HG02943 (cell line): ENCODE results near the gene ABCB9.
"Not testable (repeated sequence)": the region's sequence is repeated elsewhere in the genome, so short reads cannot be mapped to it uniquely, and the experiment has no call there.

Experiments used
- ATAC-seq: cut with Tn5 transposase; IDR thresholded peaks from one replicate; pipeline ENCODE4 v1.9.1; 2021; ENCODE audit warnings: mild to moderate bottlenecking, low read depth, moderate library complexity; ENCODE audit not compliant: unreplicated experiment

ABCB9 gene

DNA sequence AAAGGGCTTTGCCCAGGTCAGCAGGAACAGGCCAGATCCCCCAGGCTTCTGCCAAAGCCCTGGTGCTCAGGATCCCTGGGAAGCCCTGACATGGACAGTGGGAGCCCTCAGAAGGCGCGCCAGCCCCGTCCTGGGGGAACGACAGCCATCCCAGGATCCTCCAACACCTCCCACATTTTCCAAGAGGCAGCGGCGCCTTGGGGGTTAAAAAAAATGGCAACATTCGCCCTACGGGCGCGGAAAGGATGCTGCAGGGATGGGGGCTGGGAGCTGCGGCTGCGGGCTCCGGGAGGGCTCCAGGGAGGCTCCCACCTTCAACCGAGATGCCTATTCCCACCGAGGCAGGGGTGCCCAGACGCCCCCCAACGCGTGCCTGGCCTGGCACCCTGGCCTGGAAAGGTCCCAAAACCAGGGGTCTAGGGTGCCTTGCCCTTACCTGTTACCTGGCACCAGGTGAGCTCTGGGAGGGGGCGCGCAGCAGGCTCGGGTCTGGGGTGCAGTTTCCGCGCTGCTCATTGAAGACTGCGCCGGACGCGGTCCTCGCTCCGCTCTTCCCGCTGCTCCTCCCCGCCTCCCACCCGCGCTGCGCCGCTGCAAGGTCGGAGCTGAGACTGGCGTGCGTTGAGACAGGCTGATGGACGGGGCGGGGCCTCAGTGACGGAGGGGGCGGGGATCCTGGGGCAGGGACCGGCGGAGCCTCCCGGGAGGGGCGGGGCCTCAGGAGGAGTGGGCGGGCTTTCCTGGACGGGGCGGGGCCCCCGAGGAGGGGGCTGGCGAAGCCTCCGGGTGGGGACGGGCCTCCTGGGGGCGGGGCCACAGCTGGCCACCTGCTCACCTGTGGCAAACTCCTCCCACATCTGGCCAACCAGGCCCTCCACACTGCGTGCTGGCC, at the start of gene ABCB9:
ABCB9 (minus strand) TSS at position 613 of the 892 bp plus-strand sequence. CDS start 6,228 bp downstream, outside the sequence.
- peak; percentile 72 for ATAC-seq

DNA sequence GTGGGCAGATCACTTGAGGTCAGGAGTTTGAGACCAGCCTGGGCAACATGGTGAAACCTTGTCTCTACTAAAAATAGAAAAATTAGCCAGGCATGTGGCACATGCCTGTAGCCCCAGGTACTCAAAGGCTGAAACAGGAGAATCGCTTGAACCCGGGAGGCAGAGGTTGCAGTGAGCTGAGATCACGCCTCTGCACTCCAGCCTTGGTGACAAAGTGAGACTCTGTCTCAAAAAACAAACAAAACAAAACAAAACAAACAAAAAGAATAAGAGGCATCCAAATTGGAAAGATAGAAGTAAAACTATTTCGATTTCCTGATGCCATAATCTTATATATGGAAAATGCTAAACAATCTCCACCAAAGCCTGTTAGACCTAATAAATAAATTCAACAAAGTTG, 48.2 kb upstream of the ABCB9 start:
- ATAC-seq, result not testable (repeated sequence)

- no peak for ATAC-seq
Observed at GRCh38 chr12:123013185-123014095, 47.2 kb upstream of the ABCB9 start.

- ATAC-seq, result no peak
Observed at GRCh38 chr12:123011701-123012100, 45.4 kb upstream of the ABCB9 start.

- ATAC-seq, result no peak
Observed at GRCh38 chr12:123010681-123011080, 44.4 kb upstream of the ABCB9 start.

DNA sequence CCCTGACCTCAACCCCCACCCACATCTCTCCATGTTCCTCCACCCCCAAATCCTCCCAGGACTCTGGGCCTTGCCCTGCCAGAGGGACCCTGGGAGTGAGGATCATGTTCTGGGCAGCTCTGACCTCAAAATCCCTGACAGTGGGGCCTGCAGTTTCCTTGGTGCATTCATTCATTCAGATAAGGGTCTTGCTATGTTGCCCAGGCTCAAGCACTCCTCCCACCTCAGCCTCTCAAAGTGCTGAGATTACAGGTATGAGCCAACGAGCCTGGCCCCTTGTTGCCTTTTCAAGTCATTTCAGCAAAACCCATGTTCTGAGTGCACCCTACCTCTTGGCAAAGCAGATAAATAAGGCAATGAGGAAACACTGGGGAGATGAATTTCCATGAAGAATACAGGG, 43.8 kb upstream of the ABCB9 start:
- ATAC-seq, result no peak

DNA sequence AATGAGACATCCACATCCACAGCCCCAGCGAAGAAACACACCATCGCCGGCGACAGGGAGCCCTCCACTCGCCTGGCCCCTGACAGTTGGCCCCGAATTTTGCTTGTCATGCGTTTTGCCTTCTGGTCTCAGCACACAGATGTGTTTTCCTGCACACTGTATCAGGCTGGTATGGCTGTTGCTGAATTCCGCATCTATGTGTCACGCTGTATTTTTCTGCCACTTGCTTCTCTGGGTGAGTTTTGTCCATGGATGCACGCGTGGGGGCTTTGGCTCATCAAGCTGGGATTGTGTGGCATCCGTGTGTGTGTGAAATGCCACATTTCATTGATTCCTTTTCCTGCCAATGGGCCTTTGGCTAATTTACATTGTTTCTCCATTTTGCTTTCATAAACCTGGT, 40.7 kb upstream of the ABCB9 start:
- no peak for ATAC-seq

- no peak for ATAC-seq
Observed at GRCh38 chr12:123005081-123005626, 38.9 kb upstream of the ABCB9 start.

- no peak for ATAC-seq
Observed at GRCh38 chr12:123004287-123004686, 38.0 kb upstream of the ABCB9 start.

DNA sequence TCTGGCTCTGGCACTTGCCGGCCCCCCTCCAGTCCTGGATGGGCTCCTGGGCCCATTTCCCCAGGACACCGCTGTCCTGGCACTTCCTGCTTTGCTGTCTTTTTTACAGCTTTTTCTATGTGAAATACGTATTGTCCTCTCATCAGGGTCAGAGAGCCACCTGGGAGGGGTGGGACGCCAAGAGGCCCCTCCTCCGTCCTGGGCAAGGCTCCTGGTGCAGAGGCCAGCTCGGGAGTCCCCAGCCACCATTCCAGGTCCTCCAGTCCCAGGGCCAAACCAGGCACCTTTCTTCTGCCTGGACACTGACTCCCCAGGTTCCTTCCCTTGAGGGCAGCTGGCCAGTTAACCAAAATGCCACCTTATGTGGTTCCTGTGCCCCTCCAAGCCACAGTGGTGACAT, 37.0 kb upstream of the ABCB9 start:
- ATAC-seq, result no peak

DNA sequence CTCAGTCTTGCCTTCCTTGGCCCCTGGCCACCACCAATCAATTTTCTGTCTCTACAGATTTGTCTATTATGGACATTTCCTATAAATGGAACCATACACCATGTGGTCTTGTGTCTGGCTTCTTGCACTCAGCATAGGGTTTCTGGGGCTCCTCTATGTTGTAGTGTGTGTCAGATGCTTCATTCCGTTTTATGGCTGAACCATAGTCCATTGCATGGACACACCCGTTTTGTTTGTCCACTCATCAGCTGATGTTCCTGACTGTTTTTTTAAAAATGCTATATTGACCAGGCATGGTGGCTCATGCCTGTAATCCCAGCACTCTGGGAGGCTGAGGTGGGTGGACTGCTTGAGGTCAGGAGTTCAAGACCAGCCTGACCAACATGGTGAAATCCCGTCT, 35.2 kb upstream of the ABCB9 start:
- ATAC-seq, result no peak

DNA sequence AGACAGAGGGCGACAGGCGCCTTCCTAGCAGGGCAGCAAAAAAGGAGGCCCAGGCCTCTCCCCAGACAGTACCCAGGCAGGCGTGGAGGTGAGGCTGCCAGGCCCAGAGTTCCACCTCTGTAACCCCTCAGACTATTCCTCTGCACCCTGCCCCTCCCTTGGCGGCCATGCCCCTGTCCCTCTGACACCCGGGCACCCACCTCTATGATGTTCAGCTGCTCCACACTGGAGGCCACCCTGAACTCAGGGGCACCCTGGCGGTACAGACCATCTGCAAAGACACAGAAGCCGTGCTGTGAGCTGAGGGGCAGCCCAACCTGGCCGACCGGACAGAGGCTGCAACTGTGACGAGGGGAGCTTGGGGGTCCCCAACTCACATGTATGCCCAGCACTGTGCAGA, 34.3 kb upstream of the ABCB9 start:
- no peak for ATAC-seq

DNA sequence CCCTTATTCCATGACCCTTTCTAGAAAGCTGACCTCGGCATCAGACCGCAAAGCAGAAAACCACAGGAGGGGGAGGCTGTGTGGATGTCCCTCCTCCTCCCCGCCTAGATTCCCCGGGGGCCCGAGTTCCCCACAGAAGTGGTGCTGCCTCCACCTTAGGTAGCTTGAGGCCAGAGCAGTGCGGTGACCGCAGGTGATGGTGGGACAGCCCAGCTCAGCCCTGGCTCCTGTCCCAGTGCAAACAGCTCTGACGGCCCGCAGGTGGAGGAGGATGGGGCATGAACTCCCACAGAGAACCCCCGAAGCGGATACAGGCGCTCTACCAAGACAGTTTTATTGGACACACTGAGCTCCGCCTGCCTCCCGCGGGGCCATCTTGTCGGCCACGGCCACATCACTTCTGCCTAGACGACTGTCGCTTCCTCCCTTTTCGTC, 33.7 kb upstream of the ABCB9 start:
- no peak for ATAC-seq

DNA sequence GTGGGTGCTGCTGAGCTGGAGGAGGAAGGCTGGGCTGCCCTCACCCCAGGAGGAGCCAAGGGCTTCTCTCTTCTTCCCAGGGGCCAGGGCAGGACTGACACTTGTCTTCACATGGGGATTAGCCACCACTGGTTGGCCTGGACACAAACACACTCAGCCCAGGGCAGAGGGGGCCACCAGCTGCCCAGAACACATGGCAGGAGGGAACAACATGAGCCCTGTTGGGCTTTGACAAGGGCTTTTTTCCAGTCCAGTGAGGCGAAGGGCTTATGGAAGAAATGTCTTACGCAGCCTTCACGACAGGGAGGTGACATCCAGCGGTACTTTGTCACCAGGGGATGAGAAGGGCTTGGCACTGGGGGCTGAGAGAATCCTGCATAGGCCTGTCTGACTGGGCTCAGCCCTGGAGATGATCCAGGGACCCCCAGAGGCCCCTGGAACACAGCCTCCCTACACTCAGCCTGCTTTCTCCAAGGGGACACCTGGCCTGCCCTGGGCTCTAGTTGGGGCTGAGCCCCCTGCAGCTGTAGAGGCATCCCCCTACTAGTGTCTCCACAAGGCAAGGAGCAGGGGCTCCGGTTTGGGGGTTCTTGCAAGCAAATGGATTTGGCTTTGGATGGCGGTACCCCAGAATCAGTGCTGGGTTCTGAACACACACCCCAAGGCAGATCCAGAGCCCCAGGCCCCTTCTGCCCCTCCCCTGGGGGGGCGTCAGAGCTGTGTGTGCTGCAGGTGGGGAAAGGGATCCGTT, 33.1 kb upstream of the ABCB9 start:
- ATAC-seq, result no peak

DNA sequence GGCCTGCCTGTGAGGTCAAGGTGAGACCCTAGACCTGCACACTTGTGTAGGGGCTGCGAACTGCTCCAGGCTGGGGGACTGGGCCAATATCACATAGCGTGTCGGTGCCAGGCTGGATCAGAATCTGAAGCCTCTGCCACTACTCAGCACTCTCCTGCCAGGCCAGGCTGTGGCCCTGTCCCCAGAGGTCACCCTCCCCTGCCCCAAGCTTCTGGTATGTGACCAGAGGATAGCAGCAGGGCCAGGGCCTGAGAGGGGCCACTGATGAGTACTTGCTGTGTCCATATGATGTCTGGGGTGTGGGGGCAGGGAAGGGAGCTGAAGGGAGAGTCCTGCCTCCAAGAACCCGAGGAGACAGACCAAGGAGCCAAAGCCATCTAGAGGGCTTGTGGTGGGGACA, 32.1 kb upstream of the ABCB9 start:
- ATAC-seq, result no peak

DNA sequence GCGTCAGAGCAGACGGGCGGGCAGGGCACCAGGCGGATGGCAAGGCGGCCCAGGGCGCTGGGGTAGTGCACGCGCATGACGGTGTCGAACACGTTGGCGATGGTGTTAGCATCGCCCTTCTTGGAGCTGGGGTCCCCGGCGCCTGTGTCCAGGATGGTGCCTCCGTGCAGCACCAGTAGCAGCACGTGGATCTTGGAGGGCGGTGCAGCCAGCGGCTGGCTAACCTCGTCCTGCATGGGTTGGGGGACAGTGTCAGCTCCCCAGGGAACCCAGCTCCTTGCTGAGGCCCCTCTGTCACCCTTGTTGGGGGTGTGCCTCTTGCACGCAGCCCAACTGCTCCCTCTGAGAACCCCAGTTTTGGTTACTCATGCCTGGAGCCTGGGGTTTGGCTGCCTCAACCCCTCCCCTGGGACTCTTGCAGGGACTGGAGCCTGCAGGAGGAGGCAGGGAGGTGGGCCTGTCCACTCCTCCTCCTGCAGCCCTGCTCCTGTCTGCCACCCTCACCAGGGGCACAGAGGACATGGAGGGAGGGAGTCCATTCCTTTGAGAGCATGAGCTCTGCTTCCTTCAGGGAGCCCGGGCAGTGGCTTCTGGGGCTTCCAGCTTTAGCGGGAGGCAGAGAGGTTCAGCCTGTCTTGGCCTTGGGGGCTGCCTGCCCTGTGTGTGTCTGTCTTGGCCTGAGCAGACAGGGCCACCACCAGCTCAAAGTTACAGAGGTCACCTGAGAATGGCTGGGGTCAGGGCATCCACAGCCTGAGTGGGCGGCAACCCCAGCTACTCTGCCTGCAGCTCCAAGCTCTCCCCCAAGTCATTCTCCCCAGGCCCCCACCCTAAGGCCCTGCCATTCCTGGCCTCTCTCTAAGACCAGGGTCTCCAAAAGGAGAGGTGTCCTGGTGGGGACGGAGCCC, 31.3 kb upstream of the ABCB9 start:
- ATAC-seq, result no peak

- ATAC-seq, result no peak
Observed at GRCh38 chr12:122996621-122997342, 30.5 kb upstream of the ABCB9 start.

- no peak for ATAC-seq
Observed at GRCh38 chr12:122996188-122996601, 29.9 kb upstream of the ABCB9 start.
